GM12864 (cell line): ENCODE data around the gene EML6.

ENCODE experiments used
- DNase-seq: peaks from one replicate; pipeline ENCODE4 v3.0.0-alpha.2; 2011; ENCODE audit warnings: low read depth
- H3K4me3 ChIP-seq: 2 replicates; pipeline ENCODE4 v1.5.1; 2011; ENCODE audit warnings: mild to moderate bottlenecking, low read depth, low read length, control low read depth
- CTCF ChIP-seq: IDR thresholded peaks from 2 replicates; pipeline ENCODE4 v1.5.1; 2011; ENCODE audit warnings: low read depth, mild to moderate bottlenecking, moderate library complexity, low read length, control low read depth, inconsistent platforms; ENCODE audit errors: missing control alignments

Gene EML6

GRCh38 chr2:54952978-54953456 is 229.6 kb downstream of the EML6 start:
- no peak overlapping the region for H3K4me3 ChIP-seq
- TF ChIP-seq CTCF = no peak
- DNase-seq = no peak

GRCh38 chr2:54954158-54954557 is 230.7 kb downstream of the EML6 start:
- H3K4me3 ChIP-seq = no peak overlapping the region
- no peak for DNase-seq
- TF ChIP-seq CTCF = no peak

- no peak for TF ChIP-seq CTCF
- H3K4me3 ChIP-seq = no peak overlapping the region
- no peak for DNase-seq
Observed at GRCh38 chr2:54954705-54955357, 231.4 kb downstream of the EML6 start.

- DNase-seq = no peak
- no peak overlapping the region for H3K4me3 ChIP-seq
- TF ChIP-seq CTCF = no peak
Observed at GRCh38 chr2:54955358-54956110, 232.1 kb downstream of the EML6 start.

GRCh38 chr2:54956111-54956627 is 232.7 kb downstream of the EML6 start:
- H3K4me3 ChIP-seq = no peak overlapping the region
- no peak for TF ChIP-seq CTCF
- DNase-seq = no peak

- DNase-seq = no peak
- no peak overlapping the region for H3K4me3 ChIP-seq
- TF ChIP-seq CTCF = no peak
Observed at GRCh38 chr2:54957321-54957999, 234.0 kb downstream of the EML6 start.
